HepG2 (cell line): ENCODE results near the gene RAB40C. TPM values are rescaled to one million over a fixed set of nuclear protein-coding genes. Genes with fewer than 3 reads are reported as not detected.

Experiments used
- GFI1 ChIP-seq: sonication (generic); formaldehyde crosslinking; IDR thresholded peaks from 2 replicates; pipeline ENCODE4 v1.5.0; 2020; ENCODE audit warnings: missing genetic modification reagents, mild to moderate bottlenecking, borderline replicate concordance
- GTF3A ChIP-seq: sonication (generic); formaldehyde crosslinking; conservative IDR thresholded peaks from 2 replicates; pipeline ENCODE4 v1.4.0; 2020; ENCODE audit warnings: mild to moderate bottlenecking, missing genetic modification reagents
- GZF1 ChIP-seq: sonication (generic); formaldehyde crosslinking; IDR thresholded peaks from 2 replicates; pipeline ENCODE4 v1.5.1; 2020; ENCODE audit warnings: mild to moderate bottlenecking, missing genetic modification reagents
- HDAC1 ChIP-seq: sonication (generic); formaldehyde crosslinking; IDR thresholded peaks from 2 replicates; pipeline ENCODE4 v1.5.1; 2020; ENCODE audit warnings: mild to moderate bottlenecking, missing genetic modification reagents
- HIVEP1 ChIP-seq: sonication (generic); formaldehyde crosslinking; IDR thresholded peaks from 2 replicates; pipeline ENCODE4 v1.4.0; 2020; ENCODE audit warnings: mild to moderate bottlenecking, missing genetic modification reagents
- HNF4G ChIP-seq, 2 experiments: sonication (generic) in 1 of 2; formaldehyde crosslinking in 1 of 2; IDR thresholded peaks; 2 replicates each; pipeline versions ENCODE4 v1.4.0 to v1.6.1; 2011 to 2020; ENCODE audit warnings: borderline replicate concordance in 2 of 2, low read depth in 2 of 2, mild to moderate bottlenecking in 2 of 2, low read length in 1 of 2, missing genetic modification reagents in 1 of 2, moderate library complexity in 1 of 2
- MTF1 ChIP-seq: sonication (generic); formaldehyde crosslinking; IDR thresholded peaks from 2 replicates; pipeline ENCODE4 v1.5.0; 2020; ENCODE audit warnings: missing genetic modification reagents
- RFXANK ChIP-seq: IDR thresholded peaks from 2 replicates; pipeline ENCODE4 v1.6.1; 2016
- SMC3 ChIP-seq: IDR thresholded peaks from 2 replicates; pipeline ENCODE4 v1.6.1; 2011; ENCODE audit warnings: low read length, improper control_type of control experiment
- SOX6 ChIP-seq, 2 experiments: fragments of 450-650 bp in 1 of 2; sonication (generic) in 1 of 2; formaldehyde crosslinking in 1 of 2; IDR thresholded peaks; 2 replicates each; pipeline versions ENCODE4 v1.4.0 to v1.6.1; 2017 to 2020; ENCODE audit warnings: antibody characterized with exemption in 1 of 2, mild to moderate bottlenecking in 1 of 2, missing genetic modification reagents in 1 of 2
- SYNCRIP ChIP-seq: fragments of 200-400 bp; formaldehyde crosslinking; IDR thresholded peaks from 2 replicates; pipeline ENCODE4 v1.6.1; 2018; ENCODE audit warnings: mild to moderate bottlenecking, low read depth, low read length; ENCODE audit not compliant: insufficient read depth
- TBL1XR1 ChIP-seq: fragments of 150-350 bp; IDR thresholded peaks from 2 replicates; pipeline ENCODE4 v1.6.1; 2014; ENCODE audit warnings: borderline replicate concordance, low read length; ENCODE audit not compliant: partially characterized antibody
- ZFP37 ChIP-seq: sonication (generic); formaldehyde crosslinking; IDR thresholded peaks from 2 replicates; pipeline ENCODE4 v1.4.0; 2020; ENCODE audit warnings: missing genetic modification reagents, borderline replicate concordance
- ZFYVE20 ChIP-seq: sonication (generic); formaldehyde crosslinking; IDR thresholded peaks from 2 replicates; pipeline ENCODE4 v1.8.0; 2023; ENCODE audit warnings: low read depth, mild to moderate bottlenecking, moderate library complexity, missing genetic modification reagents, borderline replicate concordance
- ZIK1 ChIP-seq: sonication (generic); formaldehyde crosslinking; IDR thresholded peaks from 2 replicates; pipeline ENCODE4 v1.5.0; 2020; ENCODE audit warnings: mild to moderate bottlenecking, low read depth, missing genetic modification reagents, borderline replicate concordance
- ZNF225 ChIP-seq: sonication (generic); formaldehyde crosslinking; IDR thresholded peaks from 2 replicates; pipeline ENCODE4 v1.4.0; 2020; ENCODE audit warnings: mild to moderate bottlenecking, missing genetic modification reagents
- ZNF282 ChIP-seq: fragments of 450-650 bp; IDR thresholded peaks from 2 replicates; pipeline ENCODE4 v1.6.1; 2018; ENCODE audit not compliant: partially characterized antibody
- ZNF34 ChIP-seq: sonication (generic); formaldehyde crosslinking; IDR thresholded peaks from 2 replicates; pipeline ENCODE4 v1.4.0; 2020; ENCODE audit warnings: mild to moderate bottlenecking, missing genetic modification reagents, borderline replicate concordance
- ZNF496 ChIP-seq: sonication (generic); formaldehyde crosslinking; IDR thresholded peaks from 2 replicates; pipeline ENCODE4 v1.8.1; 2023; ENCODE audit warnings: mild to moderate bottlenecking, moderate library complexity, missing genetic modification reagents; ENCODE audit not compliant: insufficient replicate concordance
- ZNF615 ChIP-seq: sonication (generic); formaldehyde crosslinking; IDR thresholded peaks from 2 replicates; pipeline ENCODE4 v1.5.0; 2020; ENCODE audit warnings: mild to moderate bottlenecking, missing genetic modification reagents, borderline replicate concordance
- ZNF75D ChIP-seq: sonication (generic); formaldehyde crosslinking; IDR thresholded peaks from 2 replicates; pipeline ENCODE4 v1.8.1; 2023; ENCODE audit warnings: missing genetic modification reagents, mild to moderate bottlenecking, borderline replicate concordance
- ZNF777 ChIP-seq: sonication (generic); formaldehyde crosslinking; IDR thresholded peaks from 2 replicates; pipeline ENCODE4 v1.4.0; 2020; ENCODE audit warnings: missing genetic modification reagents
- polyA plus RNA-seq, 8 experiments: library from polyadenylated mRNA; depleted of rRNA in 3 of 8; stranded (reverse) in 7 of 8; unstranded in 1 of 8; fragments of >200 nt; fragmentation: Illumina TruSeq in 4 of 8; extraction: Trizol in 4 of 8; gene quantifications; 2 replicates each; pipeline versions ENCODE4 v1.2.1 to v1.2.3, GENCODE V29; 2011 to 2016; ENCODE audit warnings: low read depth in 4 of 8, missing spikeins in 1 of 8, mixed read lengths in 1 of 8; ENCODE audit not compliant: insufficient read depth in 1 of 8
- total RNA-seq, 5 experiments: library from RNA; depleted of rRNA; stranded (reverse); fragments of >200 nt; fragmentation: Illumina TruSeq; extraction: Trizol; gene quantifications; 2 replicates each; pipeline ENCODE4 v1.2.3, GENCODE V29; 2016; ENCODE audit warnings: low read depth in 1 of 5
- TF ChIP-seq, protein P1 (sequence below): IDR thresholded peaks from 2 replicates; pipeline ENCODE4 v1.6.1; 2012; ENCODE audit warnings: inconsistent platforms
- TF ChIP-seq, protein P2 (sequence below): sonication (generic); formaldehyde crosslinking; IDR thresholded peaks from 2 replicates; pipeline ENCODE4 v1.4.0; 2020; ENCODE audit warnings: missing genetic modification reagents, borderline replicate concordance
- TF ChIP-seq, protein P3 (sequence below): sonication (generic); formaldehyde crosslinking; IDR thresholded peaks from 2 replicates; pipeline ENCODE4 v1.5.1; 2020; ENCODE audit warnings: missing genetic modification reagents, mild to moderate bottlenecking, borderline replicate concordance

The RAB40C gene
- total and polyA plus RNA-seq, 2 of the 13 experiments (the other 11 are each of a cell fraction or from before 2014, with no cell fraction given) = 7.7 to 11.5 TPM

DNA sequence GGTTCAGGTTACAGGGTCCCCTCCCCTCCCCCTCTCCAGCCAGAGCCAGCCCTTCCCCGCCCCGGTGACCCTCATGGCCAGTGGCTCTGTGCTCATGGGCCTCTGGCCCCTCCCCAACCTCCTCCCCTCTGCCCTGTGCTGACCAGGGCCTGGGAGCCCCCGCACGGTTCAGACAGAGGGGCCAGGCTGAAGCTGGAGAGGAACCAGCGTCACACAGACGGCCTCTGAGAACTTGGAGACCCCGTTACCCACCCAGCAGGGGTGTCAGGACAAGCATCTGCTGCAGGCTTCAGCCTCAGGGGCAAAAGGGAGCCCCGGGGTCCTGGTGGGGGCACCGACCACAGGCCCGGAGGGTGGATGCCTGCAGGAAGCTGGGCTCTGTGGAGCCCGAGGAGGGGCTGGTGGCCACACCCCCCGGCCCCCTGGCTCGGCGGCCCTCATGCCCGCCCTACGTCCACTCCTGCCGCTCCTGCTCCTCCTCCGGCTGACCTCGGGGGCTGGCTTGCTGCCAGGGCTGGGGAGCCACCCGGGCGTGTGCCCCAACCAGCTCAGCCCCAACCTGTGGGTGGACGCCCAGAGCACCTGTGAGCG lies 41.0 kb downstream of the RAB40C start, which contains the start of gene WFIKKN1 (continued):
- 0 out of 2 replicates have a peak, but pooled peaks have one; percentile 33 for TF ChIP-seq ZNF34 (CRISPR knock-in tag)
- TF ChIP-seq, protein P1, sequence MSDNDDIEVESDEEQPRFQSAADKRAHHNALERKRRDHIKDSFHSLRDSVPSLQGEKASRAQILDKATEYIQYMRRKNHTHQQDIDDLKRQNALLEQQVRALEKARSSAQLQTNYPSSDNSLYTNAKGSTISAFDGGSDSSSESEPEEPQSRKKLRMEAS = peak; percentile 11; the same call in 1 of the 2 replicates
- TF ChIP-seq HIVEP1 (CRISPR knock-in tag) = no peak
- no peak for TF ChIP-seq ZNF282
- no peak for TF ChIP-seq ZNF496 (CRISPR knock-in tag)
- TF ChIP-seq SMC3 = no peak
- no peak for TF ChIP-seq MTF1 (CRISPR knock-in tag)
- TF ChIP-seq ZFYVE20 = no peak
- TF ChIP-seq RFXANK (CRISPR knock-in tag) = no peak
- peak; percentile 79 for TF ChIP-seq HDAC1 (CRISPR knock-in tag)
- no peak for TF ChIP-seq SOX6 (IDR thresholded peaks at IDR 0.05)
- TF ChIP-seq SOX6 (CRISPR knock-in tag; IDR thresholded peaks at IDR 0.05) = 0 out of 2 replicates have a peak, but pooled peaks have one; percentile 9
- no peak for TF ChIP-seq ZNF615 (CRISPR knock-in tag)
- TF ChIP-seq SYNCRIP = no peak
- no peak for TF ChIP-seq ZNF75D
- no peak for TF ChIP-seq ZNF225 (CRISPR knock-in tag)
- TF ChIP-seq, protein P2, sequence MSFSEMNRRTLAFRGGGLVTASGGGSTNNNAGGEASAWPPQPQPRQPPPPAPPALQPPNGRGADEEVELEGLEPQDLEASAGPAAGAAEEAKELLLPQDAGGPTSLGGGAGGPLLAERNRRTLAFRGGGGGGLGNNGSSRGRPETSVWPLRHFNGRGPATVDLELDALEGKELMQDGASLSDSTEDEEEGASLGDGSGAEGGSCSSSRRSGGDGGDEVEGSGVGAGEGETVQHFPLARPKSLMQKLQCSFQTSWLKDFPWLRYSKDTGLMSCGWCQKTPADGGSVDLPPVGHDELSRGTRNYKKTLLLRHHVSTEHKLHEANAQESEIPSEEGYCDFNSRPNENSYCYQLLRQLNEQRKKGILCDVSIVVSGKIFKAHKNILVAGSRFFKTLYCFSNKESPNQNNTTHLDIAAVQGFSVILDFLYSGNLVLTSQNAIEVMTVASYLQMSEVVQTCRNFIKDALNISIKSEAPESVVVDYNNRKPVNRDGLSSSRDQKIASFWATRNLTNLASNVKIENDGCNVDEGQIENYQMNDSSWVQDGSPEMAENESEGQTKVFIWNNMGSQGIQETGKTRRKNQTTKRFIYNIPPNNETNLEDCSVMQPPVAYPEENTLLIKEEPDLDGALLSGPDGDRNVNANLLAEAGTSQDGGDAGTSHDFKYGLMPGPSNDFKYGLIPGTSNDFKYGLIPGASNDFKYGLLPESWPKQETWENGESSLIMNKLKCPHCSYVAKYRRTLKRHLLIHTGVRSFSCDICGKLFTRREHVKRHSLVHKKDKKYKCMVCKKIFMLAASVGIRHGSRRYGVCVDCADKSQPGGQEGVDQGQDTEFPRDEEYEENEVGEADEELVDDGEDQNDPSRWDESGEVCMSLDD (CRISPR knock-in tag) = no peak; the same call in 1 of the 2 replicates
- no peak for TF ChIP-seq GZF1 (CRISPR knock-in tag)
- no peak; the same call in 1 of the 2 replicates for TF ChIP-seq ZIK1 (CRISPR knock-in tag)
- no peak for TF ChIP-seq TBL1XR1
- TF ChIP-seq GFI1 (CRISPR knock-in tag) = 0 out of 2 replicates have a peak, but pooled peaks have one; percentile 8
- TF ChIP-seq ZFP37 (CRISPR knock-in tag) = no peak
- no peak for TF ChIP-seq HNF4G (IDR thresholded peaks at IDR 0.05; ENCODE audit: borderline replicate concordance, low read depth, low read length)
- TF ChIP-seq HNF4G (CRISPR knock-in tag; IDR thresholded peaks at IDR 0.05; ENCODE audit: borderline replicate concordance, low read depth) = no peak
- TF ChIP-seq ZNF777 = no peak; the same call in 1 of the 2 replicates
- TF ChIP-seq, protein P3, sequence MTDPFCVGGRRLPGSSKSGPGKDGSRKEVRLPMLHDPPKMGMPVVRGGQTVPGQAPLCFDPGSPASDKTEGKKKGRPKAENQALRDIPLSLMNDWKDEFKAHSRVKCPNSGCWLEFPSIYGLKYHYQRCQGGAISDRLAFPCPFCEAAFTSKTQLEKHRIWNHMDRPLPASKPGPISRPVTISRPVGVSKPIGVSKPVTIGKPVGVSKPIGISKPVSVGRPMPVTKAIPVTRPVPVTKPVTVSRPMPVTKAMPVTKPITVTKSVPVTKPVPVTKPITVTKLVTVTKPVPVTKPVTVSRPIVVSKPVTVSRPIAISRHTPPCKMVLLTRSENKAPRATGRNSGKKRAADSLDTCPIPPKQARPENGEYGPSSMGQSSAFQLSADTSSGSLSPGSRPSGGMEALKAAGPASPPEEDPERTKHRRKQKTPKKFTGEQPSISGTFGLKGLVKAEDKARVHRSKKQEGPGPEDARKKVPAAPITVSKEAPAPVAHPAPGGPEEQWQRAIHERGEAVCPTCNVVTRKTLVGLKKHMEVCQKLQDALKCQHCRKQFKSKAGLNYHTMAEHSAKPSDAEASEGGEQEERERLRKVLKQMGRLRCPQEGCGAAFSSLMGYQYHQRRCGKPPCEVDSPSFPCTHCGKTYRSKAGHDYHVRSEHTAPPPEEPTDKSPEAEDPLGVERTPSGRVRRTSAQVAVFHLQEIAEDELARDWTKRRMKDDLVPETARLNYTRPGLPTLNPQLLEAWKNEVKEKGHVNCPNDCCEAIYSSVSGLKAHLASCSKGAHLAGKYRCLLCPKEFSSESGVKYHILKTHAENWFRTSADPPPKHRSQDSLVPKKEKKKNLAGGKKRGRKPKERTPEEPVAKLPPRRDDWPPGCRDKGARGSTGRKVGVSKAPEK (CRISPR knock-in tag) = no peak
- no peak for TF ChIP-seq GTF3A (CRISPR knock-in tag)
